GM13977 (cell line): Measurements from ENCODE around the gene MYL7.

Experiments used
- DNase-seq: peaks from one replicate; pipeline ENCODE4 v3.0.0; 2012; ENCODE audit warnings: low spot score
- in situ Hi-C: fragments of 300-500 bp; cut with MboI; formaldehyde crosslinking; loops from one replicate; pipeline ENCODE4 v1.12.0; 2022; ENCODE audit warnings: low sequenced_read_pairs, low pct_unique_long_range_greater_than_20kb, mixed read lengths, inconsistent platforms; ENCODE audit not compliant: unreplicated experiment
- TF ChIP-seq, protein P1 (sequence below): IDR thresholded peaks from 2 replicates; pipeline ENCODE4 v1.5.1; 2012; ENCODE audit warnings: mild to moderate bottlenecking, control low read depth; ENCODE audit not compliant: insufficient read depth; ENCODE audit errors: extremely low read depth, missing control alignments

The MYL7 gene

DNA sequence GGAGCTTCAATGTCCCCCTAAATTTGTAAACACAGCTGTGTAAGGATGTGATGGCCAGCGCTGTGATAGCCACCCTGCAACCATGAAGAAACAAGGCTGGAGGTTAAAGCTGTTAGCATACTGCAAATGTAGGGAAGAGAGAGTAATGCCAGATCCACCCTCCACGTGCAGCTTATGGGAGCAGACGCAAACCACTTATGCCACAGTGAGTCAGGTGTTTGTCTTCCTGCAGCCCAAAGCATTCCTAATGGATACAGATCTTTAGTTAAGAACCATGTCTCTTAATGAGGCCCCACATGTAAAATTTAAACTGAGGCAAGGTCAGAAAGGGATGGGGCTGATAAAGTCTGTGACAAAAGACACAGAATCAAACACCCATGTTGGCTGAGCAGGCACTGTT, 13.6 kb upstream of the MYL7 start:
- DNase-seq: no peak
- TF ChIP-seq, protein P1, sequence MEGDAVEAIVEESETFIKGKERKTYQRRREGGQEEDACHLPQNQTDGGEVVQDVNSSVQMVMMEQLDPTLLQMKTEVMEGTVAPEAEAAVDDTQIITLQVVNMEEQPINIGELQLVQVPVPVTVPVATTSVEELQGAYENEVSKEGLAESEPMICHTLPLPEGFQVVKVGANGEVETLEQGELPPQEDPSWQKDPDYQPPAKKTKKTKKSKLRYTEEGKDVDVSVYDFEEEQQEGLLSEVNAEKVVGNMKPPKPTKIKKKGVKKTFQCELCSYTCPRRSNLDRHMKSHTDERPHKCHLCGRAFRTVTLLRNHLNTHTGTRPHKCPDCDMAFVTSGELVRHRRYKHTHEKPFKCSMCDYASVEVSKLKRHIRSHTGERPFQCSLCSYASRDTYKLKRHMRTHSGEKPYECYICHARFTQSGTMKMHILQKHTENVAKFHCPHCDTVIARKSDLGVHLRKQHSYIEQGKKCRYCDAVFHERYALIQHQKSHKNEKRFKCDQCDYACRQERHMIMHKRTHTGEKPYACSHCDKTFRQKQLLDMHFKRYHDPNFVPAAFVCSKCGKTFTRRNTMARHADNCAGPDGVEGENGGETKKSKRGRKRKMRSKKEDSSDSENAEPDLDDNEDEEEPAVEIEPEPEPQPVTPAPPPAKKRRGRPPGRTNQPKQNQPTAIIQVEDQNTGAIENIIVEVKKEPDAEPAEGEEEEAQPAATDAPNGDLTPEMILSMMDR: no peak
- in situ Hi-C loops: no loop called here

DNA sequence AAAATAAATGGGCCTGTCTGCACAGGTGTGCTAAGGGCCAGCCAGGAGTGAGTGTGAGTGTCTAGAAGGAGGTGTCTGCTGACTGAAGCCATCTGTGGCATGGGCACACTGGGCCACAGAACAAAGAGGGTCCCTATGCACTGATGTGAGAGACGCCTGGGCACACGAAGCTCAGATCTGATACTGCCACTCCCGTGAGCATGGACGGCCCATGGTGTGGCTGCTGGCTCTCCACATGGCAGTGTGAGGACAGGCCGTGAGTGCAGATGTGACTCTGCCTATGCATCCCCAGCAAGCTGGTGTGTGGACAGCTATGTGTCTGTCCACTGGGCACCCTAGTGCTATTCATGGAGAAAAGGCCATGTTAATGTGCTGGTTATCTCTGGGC, 12.8 kb upstream of the MYL7 start:
- TF ChIP-seq, protein P1: no peak
- in situ Hi-C loops: no loop called here
- DNase-seq: no peak

DNA sequence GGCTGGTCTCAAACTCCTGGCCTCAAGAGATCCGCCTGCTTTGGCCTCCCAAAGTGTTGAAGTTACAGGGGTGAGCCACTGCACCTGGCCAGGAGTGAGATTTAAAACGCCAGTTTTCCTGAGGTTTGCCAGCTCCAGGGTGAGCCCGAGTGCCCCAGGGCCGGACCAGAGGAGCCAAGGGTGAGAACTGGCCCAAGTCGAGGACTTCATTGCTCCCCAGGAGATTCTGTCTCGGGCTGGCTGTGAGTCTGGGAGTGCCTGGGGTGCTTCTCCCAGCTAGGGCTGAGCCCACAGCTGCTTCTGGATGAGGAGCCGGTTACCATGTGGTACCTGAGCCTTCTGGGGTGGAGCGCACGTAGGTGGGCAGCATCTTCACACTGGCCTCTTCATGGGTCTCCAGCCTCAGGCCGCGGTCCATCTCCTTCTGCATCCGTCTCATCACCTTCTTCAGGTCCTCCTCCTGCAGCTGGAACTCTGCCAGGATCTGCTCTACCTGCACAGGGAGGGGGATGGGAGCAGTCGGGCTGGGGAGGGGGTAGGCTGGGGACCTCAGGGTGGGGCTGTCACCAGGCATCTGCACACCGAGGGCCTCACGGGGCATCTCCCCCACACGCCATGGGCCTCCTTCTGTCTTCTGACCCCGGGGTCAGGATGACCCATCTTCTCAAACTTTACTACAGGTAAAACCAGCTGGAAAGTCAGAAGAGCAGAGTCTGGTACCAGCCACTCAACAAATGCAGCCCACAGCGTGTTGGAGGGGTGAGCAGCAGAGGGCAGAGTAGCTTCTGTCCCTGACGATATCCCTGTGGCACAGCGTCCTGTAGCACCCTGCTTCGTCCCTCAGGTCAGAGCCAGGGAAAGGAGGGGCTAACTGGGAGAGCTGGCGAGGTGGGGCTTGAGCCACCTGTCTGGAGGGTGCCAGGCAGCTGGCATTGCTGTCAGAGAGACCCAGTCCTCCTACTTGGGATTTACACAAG, 12.1 kb upstream of the MYL7 start:
- in situ Hi-C loops: no loop called here
- no peak for DNase-seq
- TF ChIP-seq, protein P1: no peak

DNA sequence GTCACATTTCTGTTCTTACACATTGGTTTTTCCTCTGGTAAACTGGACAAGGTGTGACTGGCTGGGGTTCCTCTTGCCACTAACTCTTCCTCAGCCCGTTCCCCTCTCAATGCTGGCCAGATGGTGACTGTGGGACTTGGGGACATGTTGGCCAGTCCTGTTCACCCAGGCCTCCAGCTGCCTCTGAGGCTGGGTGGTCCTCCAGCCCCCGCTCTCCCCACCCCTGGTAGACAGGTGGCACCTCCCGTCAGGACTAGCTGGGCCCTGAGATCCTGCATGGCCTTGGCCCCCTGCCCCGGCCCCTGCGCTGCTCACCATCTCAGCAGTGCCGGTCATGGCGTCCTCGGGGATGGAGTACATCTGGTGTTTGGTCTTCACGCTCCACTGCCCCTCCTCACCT, 10.8 kb upstream of the MYL7 start:
- DNase-seq: no peak
- TF ChIP-seq, protein P1: no peak
- in situ Hi-C loops: no loop called here

DNA sequence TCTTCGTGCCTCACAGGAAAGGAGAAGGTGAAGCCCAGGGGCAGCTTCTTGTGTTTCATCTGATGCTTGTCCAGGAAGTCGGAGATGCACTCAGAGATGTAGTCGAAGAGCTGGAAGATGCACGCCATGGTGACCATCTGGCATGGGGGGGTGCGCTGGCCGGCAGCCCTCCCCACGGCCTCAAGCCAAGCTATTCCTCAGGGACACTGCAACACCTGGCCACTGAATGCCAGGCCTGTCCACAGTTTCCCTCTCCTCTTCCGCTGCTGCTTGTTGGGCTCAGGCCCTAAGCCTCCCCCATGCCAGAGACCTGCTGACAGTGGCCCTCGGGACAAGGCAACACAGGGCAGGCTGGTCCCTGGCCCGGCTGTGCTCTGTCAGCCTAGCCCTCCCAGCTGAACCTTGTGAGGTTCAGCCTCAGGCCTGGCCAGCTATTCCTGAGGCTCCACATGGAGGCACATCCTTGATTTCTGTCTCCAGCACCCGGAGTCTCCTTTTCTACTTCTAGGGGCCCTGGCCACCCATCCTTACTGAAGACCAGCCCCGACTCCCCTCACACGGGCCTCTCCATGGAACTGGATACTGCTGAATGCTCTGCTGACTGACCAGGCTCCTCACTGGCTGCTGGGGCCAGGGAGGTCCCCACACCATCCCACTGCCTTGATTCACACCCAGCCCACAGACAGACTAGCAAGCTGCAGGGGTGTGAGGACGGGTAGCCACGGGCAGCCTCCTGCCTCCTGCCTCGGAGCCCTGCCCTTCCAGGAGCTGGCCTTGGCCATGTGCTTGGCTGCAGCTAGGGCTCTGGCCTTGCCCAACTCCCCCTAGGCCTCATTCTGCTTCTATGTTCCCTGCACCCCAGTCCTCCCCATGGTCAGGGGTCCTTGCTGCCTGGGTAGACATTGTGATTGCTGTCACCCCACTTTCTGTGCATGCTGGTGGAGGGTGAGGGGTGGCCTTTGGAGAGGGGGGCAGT, 10.1 kb upstream of the MYL7 start:
- in situ Hi-C loops: no loop called here
- no peak for DNase-seq
- TF ChIP-seq, protein P1: no peak

DNA sequence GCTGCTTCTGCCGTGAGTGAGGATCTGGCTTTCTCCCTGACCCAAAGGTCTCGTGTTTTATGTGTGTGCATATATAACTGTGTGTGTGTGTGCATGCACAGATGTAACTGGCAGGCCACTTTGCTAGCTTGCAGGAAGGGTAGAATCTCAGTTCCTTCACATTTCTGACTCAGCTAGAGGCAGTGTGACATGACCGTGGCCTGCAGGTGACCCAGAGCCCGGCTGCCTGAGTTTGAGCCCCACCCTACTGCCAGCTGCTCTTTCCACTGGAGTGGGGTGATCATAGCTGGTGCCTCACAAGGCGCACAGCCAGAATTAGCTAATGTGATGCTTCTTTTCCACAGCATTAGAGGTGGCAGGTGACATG, 9.3 kb upstream of the MYL7 start:
- TF ChIP-seq, protein P1: no peak
- no peak for DNase-seq
- in situ Hi-C loops: no loop called here
